ENCODE measurements around the gene SLC35C1. TPM values are rescaled to one million over a fixed set of nuclear protein-coding genes. Genes with fewer than 3 reads are reported as not detected.

SLC35C1 gene
- 22.0 and 25.2 TPM in 2 replicates for total RNA-seq

DNA sequence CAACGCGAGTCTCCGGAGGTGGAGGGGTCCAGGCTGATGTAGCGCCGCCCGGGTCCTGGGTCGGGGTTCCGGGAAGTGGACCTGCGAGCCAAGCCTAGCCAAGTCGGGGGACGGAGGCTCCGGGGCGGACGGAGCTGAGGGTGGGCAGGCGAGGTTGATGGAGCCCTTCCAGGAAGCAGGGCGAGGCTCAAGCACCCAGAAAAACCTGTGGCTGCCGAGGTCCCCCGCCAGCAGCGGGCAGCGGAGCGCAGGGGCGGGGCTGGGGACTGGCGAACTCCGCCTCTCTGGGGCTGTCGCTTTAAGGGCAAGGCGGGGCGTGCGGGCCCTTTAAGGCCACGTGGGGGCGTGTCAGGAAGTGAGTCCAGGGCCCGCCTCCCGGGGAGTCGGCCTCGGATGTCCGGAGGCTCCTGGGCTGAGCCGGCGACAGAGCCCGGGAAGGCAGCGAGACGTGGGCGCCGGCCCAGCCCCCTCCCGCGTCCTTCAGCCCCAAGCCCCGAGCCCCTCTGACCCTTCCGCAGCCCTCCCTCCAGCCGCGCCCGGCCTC, at the start of gene SLC35C1:
Gene SLC35C1, plus strand, starts transcription at position 389 of the 544 bp plus-strand sequence. CDS start 653 bp downstream, outside the sequence.

DNA sequence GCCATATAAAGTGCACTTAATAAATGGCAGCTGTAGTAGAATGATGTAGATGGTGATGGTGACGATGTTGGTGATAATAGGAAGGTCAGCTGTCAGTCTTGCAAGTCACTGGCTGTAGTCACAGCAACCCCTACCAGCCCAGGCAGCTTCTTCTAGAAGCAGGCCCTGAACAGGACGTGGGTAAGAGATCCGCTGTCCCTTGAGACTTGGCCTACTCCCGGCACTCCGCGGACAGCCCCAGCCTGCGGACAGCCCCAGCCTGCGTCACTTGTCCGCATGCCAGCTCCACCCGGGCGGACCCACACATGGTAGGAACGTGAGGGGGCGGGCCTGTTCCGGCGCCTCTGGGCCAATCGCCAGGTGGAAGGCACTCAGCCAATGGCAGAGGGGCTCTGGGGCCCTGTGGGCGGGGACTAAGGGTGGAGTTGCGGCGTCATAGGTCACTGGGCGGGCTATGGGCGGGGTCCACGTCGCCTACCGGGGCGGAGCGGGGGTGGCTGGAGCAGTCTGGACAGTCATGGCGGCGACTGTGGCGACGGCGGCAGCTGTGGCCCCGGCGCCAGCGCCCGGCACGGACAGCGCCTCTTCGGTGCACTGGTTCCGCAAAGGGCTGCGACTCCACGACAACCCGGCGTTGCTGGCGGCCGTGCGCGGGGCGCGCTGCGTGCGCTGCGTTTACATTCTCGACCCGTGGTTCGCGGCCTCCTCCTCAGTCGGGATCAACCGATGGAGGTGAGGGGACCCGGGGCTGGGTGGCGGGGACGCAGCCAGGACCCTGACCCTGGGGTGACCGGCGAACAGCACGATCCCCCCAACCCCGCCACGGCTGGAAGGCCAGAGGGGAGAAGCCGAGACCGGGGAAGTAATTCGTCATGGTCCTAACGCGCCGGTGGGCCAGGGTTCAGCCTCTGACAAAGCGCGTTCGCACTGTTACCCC, 42.3 kb downstream of the SLC35C1 start, which contains the start of gene CRY2:
Gene CRY2, plus strand, starts transcription at position 502 of the 937 bp plus-strand sequence. Its CDS starts 16 bp downstream, at position 518.

Other genes starting within 250 kb of the SLC35C1 start
- 0.67 and 0.74 TPM in 2 replicates for gene CHST1, start 139.5 kb upstream of the SLC35C1 start, total RNA-seq
- 4.3 and 5.9 TPM in 2 replicates for gene CRY2, start 42.3 kb downstream of the SLC35C1 start, total RNA-seq
- gene MAPK8IP1, start 80.5 kb downstream of the SLC35C1 start, total RNA-seq: 8.8 and 11.6 TPM in 2 replicates
- 0.34 TPM in 1 of 2 replicates, not detected in the other for gene FREY1, start 102.1 kb downstream of the SLC35C1 start, total RNA-seq
- 23.7 and 33.0 TPM in 2 replicates for gene PEX16, start 112.7 kb downstream of the SLC35C1 start, total RNA-seq
- gene LARGE2, start 117.5 kb downstream of the SLC35C1 start, total RNA-seq: 0.15 and 0.17 TPM in 2 replicates

Data from bronchus fibroblast of lung (primary cell).